Adrenal gland (tissue), 12 donors: ENCODE results near the gene EZH1. TPM values are rescaled to one million over a fixed set of nuclear protein-coding genes. Genes with fewer than 3 reads are reported as not detected.

ENCODE experiments used
- DNase-seq, 7 donors: peaks; one replicate each; pipeline ENCODE4 v3.0.0-alpha.2; 2019 to 2020
- H3K27ac ChIP-seq, 5 donors: fragments of 200-600 bp; sonication (generic) in 4 of 5; 1 replicate in 3 of 5; 2 replicates in 2 of 5; pipeline versions ENCODE4 v1.5.1 to v1.8.0; 2016 to 2020; ENCODE audit warnings: mild to moderate bottlenecking in 1 of 5
- H3K27me3 ChIP-seq: fragments of 200-600 bp; 2 replicates; pipeline ENCODE4 v1.8.0; 2021
- H3K36me3 ChIP-seq, 2 donors: fragments of 200-600 bp; replicated peaks in 1 of 2; 1 replicate in 1 of 2; 2 replicates in 1 of 2; pipeline versions ENCODE4 v1.5.1 to v1.8.0; 2018 to 2022
- H3K4me1 ChIP-seq, 2 donors: fragments of 200-600 bp; replicated peaks in 1 of 2; 1 replicate in 1 of 2; 2 replicates in 1 of 2; pipeline versions ENCODE4 v1.5.1 to v1.8.0; 2018 to 2021
- H3K4me3 ChIP-seq, 4 donors: fragments of 200-600 bp; sonication (generic) in 3 of 4; one replicate each; pipeline ENCODE4 v1.5.1; 2016 to 2018
- H3K9me3 ChIP-seq, 3 donors: fragments of 200-600 bp; sonication (generic) in 1 of 3; replicated peaks in 1 of 3; 1 replicate in 2 of 3; 2 replicates in 1 of 3; pipeline versions ENCODE4 v1.5.1 to v1.8.0; 2016 to 2021
- CTCF ChIP-seq, 6 experiments: fragments of 450-650 bp in 4 of 6; fragments of 200-600 bp in 2 of 6; sonication (generic) in 1 of 6; IDR thresholded peaks; 1 replicate in 5 of 6; 2 replicates in 1 of 6; pipeline versions ENCODE4 v1.5.1 to v1.8.0; 2016 to 2021; ENCODE audit warnings: antibody characterized with exemption in 6 of 6, mild to moderate bottlenecking in 2 of 6, moderate library complexity in 1 of 6
- POLR2A ChIP-seq, 2 donors: fragments of 450-650 bp; IDR thresholded peaks; one replicate each; pipeline ENCODE4 v1.6.1; 2017; ENCODE audit warnings: antibody characterized with exemption in 2 of 2, mild to moderate bottlenecking in 2 of 2, moderate library complexity in 1 of 2
- WGBS, 4 donors: extraction: QIAGEN DNeasy Blood & Tissue Kit in 2 of 4; methylation state at CpG; one replicate each; pipeline versions ENCODE4 v1.1.5 to v1.1.7; 2013 to 2017; 5-methylcytosine and 5-hydroxymethylcytosine counted together
- intact Hi-C, 2 donors: fragments of 100-400 bp; cut with DNase I; formaldehyde crosslinking; loops; one replicate each; pipeline versions ENCODE4 v1.14.1 to v1.15.0; 2022 to 2023
- polyA plus RNA-seq, 3 donors: library from polyadenylated mRNA; stranded (reverse); fragments of 200-250 nt in 2 of 3; fragments of 350-450 nt in 1 of 3; fragmentation: Illumina TruSeq in 1 of 3; extraction: RNeasy Lipid Tissue Mini Kit (QIAGEN cat#74804) in 1 of 3; gene quantifications; one replicate each; pipeline ENCODE4 v1.2.3, GENCODE V29; 2013 to 2014
- total RNA-seq, 9 donors: library from RNA; depleted of rRNA in 4 of 9; stranded (reverse); fragments of >200 nt in 4 of 9; fragments of 120-200 nt in 1 of 9; fragmentation: NEBNext Ultra II Directional in 1 of 9; extraction: Animal tissue kit (Norgen Biotek cat#: 25700) in 1 of 9; gene quantifications; one replicate each; pipeline versions ENCODE4 v1.1.0 to v1.2.4, GENCODE V29; 2013 to 2023
- donor health status: healthy with polysubstance abuse.
- donor health status: Bipolar disorder and iron deficiency.
- donor health status: DM: yes; HTN: yes; CAD: no.
- donor health status: DM: no; HTN: no; CAD: no.
- donor health status: DM: no; HTN: no; CAD: no.
- donor health status: DM: yes; HTN: yes; CAD: no.

EZH1 gene
- total and polyA plus RNA-seq, 12 donors: 17.6 to 49.1 (median 29.5) TPM

- no peak overlapping the region for H3K27ac ChIP-seq
- DNase-seq: peak in 6 of 7 donors; percentile 70 to 86 (median 78)
- no peaks in the 10 kb centered on the region for H3K27me3 ChIP-seq
- H3K4me1 ChIP-seq: peaks cover 0 to 8% of the 10 kb centered on the region in 2 donors
- intact Hi-C loops: no loop called here
- TF ChIP-seq CTCF (IDR thresholded peaks at IDR 0.05) (no peak), POLR2A (IDR thresholded peaks at IDR 0.05) (no peak)
- no peak overlapping the region for H3K4me3 ChIP-seq
- no peaks in the 10 kb centered on the region for H3K9me3 ChIP-seq
- WGBS, 4 donors: 24 to 50% (median 37%) methylated on average over 1 to 2 of the region's 2 CpGs
- peaks cover 0 to 46% of the 10 kb centered on the region in 2 donors for H3K36me3 ChIP-seq
Observed at GRCh38 chr17:42698736-42699414, 46.0 kb downstream of the EZH1 start.

GRCh38 chr17:42697108-42697811 lies 47.6 kb downstream of the EZH1 start:
- intact Hi-C loops: no loop called here
- Histone ChIP-seq H3K4me1 (peaks cover 0 to 8% of the 10 kb centered on the region in 2 donors), H3K4me3 (no peak overlapping the region), H3K27me3 (no peaks in the 10 kb centered on the region), H3K9me3 (no peaks in the 10 kb centered on the region), H3K27ac (no peak overlapping the region), H3K36me3 (peaks cover 0 to 30% of the 10 kb centered on the region in 2 donors)
- TF ChIP-seq CTCF (IDR thresholded peaks at IDR 0.05) (no peak), POLR2A (IDR thresholded peaks at IDR 0.05) (no peak)
- DNase-seq: no peak
- 94 to 98% (median 95%) methylated on average over 13 to 19 of the region's 19 CpGs for WGBS, 4 donors

GRCh38 chr17:42695500-42695899 lies 49.3 kb downstream of the EZH1 start:
- peaks cover 0 to 8% of the 10 kb centered on the region in 2 donors for H3K4me1 ChIP-seq
- intact Hi-C loops: no loop called here
- H3K36me3 ChIP-seq: peaks cover 0 to 14% of the 10 kb centered on the region in 2 donors
- no peaks in the 10 kb centered on the region for H3K9me3 ChIP-seq
- TF ChIP-seq CTCF (IDR thresholded peaks at IDR 0.05) (no peak), POLR2A (IDR thresholded peaks at IDR 0.05) (no peak)
- 92 to 98% (median 93%) methylated on average over 7 to 20 of the region's 20 CpGs for WGBS, 4 donors
- H3K27ac ChIP-seq: no peak overlapping the region
- no peak overlapping the region for H3K4me3 ChIP-seq
- no peaks in the 10 kb centered on the region for H3K27me3 ChIP-seq
- no peak for DNase-seq

- H3K4me3 ChIP-seq: no peak overlapping the region
- no peaks in the 10 kb centered on the region for H3K9me3 ChIP-seq
- H3K27me3 ChIP-seq: no peaks in the 10 kb centered on the region
- H3K36me3 ChIP-seq: peaks cover 0 to 10% of the 10 kb centered on the region in 2 donors
- no peak overlapping the region for H3K27ac ChIP-seq
- H3K4me1 ChIP-seq: peaks cover 0 to 8% of the 10 kb centered on the region in 2 donors
- intact Hi-C loops: no loop called here
- WGBS, 4 donors: 70 to 83% (median 78%) methylated on average over 3 of the region's 3 CpGs
- no peak for DNase-seq
- TF ChIP-seq POLR2A (IDR thresholded peaks at IDR 0.05) (no peak), CTCF (IDR thresholded peaks at IDR 0.05) (no peak)
Observed at GRCh38 chr17:42694524-42694923, 50.3 kb downstream of the EZH1 start.
